Gastrocnemius medialis (tissue), 4 donors: ENCODE data around the gene CENPH.

Experiments
- CTCF ChIP-seq, 5 experiments: fragments of 450-650 bp in 3 of 5; fragments of 200-600 bp in 2 of 5; sonication (generic) in 2 of 5; IDR thresholded peaks in 4 of 5; conservative IDR thresholded peaks in 1 of 5; 1 replicate in 4 of 5; 2 replicates in 1 of 5; pipeline ENCODE4 v1.5.1; 2016 to 2019; ENCODE audit warnings: antibody characterized with exemption in 5 of 5, mild to moderate bottlenecking in 3 of 5, moderate library complexity in 3 of 5
- POLR2A ChIP-seq, 2 donors: fragments of 450-650 bp; IDR thresholded peaks; one replicate each; pipeline ENCODE4 v1.6.1; 2017; ENCODE audit warnings: antibody characterized with exemption in 2 of 2, mild to moderate bottlenecking in 2 of 2, moderate library complexity in 2 of 2

DNA sequence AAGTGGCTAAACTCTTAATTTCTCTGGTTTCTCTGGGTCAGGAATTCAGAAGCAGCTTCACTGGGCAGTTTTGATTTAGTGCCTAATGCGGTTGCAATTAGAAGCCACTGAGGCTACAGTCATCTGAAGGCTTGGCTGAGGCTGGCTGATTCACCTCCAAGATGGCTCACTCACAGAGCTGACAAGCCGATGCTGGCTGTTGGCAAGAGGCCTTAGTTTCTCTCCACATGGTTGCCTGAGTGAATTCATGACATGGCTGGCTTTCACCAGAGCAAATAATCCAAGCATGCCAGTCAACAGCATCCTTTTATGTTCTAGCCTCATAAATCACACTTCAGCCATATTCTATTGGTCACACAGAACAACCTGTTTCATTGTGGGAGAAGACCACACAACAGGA lies 42.5 kb downstream of the CENPH start:
- TF ChIP-seq POLR2A (IDR thresholded peaks at IDR 0.05): no peak
- no peak for TF ChIP-seq CTCF (IDR thresholded peaks at IDR 0.05 in 4 of 5, conservative IDR thresholded peaks at IDR 0.05 in 1 of 5)
